Astrocyte of the spinal cord (primary cell): ENCODE results near the gene LIME1.

ENCODE experiments used
- DNase-seq: peaks from one replicate; pipeline ENCODE4 v3.0.0; 2011; ENCODE audit warnings: low read depth, low spot score
- H3K4me3 ChIP-seq: 2 replicates; pipeline ENCODE4 v1.5.1; 2011; ENCODE audit warnings: low read depth, mild to moderate bottlenecking, low read length, moderate library complexity
- in situ Hi-C: cut with HindIII; loops from 2 replicates; pipeline ENCODE4 v1.10.0; 2017; ENCODE audit warnings: low sequenced_read_pairs
- TF ChIP-seq, protein P1 (sequence below): IDR thresholded peaks from 2 replicates; pipeline ENCODE4 v1.5.1; 2012; ENCODE audit warnings: low read depth, mild to moderate bottlenecking, low read length, inconsistent platforms

LIME1 gene

DNA sequence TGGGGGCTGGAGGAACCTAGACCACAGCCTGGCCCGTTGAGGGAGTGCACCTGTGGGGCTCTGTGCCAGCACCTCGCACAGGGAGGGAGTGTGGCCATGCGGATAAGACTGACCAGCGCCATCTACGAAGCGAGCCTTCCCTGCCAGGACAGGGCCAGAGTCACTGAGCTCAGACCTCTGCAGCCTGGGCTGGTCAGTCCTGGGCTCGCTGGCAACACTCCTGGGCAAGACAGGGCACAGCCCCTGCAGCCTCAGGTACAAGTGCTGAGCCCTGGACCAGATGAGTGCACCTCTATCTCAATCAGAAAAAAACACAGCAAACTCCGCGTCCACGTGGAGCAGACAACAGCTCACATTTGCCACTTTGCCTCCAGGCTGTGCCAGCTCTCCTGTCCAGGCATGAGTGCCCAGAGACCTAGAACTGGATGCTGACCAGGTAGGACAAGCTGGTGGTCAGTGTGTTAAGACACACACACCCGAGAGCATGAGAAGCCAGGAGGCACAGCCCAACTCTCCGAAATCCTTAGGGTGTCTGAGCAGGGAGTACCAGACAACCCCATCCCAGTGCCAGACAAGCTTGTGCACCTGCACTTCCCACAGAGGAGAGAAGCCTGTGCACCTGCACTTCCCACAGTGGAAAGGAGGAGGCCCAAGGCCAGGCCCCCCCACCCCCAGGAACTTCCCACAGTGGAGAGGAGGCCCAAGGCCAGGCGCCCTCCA lies 33.6 kb upstream of the LIME1 start:
- DNase-seq: no peak
- in situ Hi-C loops: no loop called here
- H3K4me3 ChIP-seq: no peak overlapping the region
- TF ChIP-seq, protein P1, sequence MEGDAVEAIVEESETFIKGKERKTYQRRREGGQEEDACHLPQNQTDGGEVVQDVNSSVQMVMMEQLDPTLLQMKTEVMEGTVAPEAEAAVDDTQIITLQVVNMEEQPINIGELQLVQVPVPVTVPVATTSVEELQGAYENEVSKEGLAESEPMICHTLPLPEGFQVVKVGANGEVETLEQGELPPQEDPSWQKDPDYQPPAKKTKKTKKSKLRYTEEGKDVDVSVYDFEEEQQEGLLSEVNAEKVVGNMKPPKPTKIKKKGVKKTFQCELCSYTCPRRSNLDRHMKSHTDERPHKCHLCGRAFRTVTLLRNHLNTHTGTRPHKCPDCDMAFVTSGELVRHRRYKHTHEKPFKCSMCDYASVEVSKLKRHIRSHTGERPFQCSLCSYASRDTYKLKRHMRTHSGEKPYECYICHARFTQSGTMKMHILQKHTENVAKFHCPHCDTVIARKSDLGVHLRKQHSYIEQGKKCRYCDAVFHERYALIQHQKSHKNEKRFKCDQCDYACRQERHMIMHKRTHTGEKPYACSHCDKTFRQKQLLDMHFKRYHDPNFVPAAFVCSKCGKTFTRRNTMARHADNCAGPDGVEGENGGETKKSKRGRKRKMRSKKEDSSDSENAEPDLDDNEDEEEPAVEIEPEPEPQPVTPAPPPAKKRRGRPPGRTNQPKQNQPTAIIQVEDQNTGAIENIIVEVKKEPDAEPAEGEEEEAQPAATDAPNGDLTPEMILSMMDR: no peak

- DNase-seq: no peak
- in situ Hi-C loops: no loop called here
- TF ChIP-seq, protein P1: no peak
- no peak overlapping the region for H3K4me3 ChIP-seq
Measured at GRCh38 chr20:63703471-63703975, 32.9 kb upstream of the LIME1 start.

- no peak overlapping the region for H3K4me3 ChIP-seq
- in situ Hi-C loops: no loop called here
- DNase-seq: no peak
- TF ChIP-seq, protein P1: no peak
Measured at GRCh38 chr20:63703976-63704748, 32.3 kb upstream of the LIME1 start.

DNA sequence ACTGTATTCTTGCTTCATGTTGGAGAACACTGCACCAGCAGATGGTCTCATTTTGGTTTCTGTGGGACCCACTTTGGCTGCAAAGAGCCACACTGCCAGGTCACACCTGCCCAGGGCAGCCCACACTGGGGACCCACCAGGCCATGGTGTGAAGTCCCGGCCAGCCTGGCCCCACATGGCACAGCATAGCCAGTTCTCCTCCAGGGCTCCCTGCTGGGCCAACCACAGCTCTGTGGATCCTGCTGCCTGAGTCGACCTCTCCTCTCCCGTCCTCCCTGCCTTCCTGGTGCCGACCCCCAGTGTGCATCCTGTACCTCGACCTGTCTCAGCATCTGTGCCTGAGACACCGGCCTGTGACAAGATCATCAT lies 31.7 kb upstream of the LIME1 start:
- TF ChIP-seq, protein P1: no peak
- in situ Hi-C loops: no loop called here

DNA sequence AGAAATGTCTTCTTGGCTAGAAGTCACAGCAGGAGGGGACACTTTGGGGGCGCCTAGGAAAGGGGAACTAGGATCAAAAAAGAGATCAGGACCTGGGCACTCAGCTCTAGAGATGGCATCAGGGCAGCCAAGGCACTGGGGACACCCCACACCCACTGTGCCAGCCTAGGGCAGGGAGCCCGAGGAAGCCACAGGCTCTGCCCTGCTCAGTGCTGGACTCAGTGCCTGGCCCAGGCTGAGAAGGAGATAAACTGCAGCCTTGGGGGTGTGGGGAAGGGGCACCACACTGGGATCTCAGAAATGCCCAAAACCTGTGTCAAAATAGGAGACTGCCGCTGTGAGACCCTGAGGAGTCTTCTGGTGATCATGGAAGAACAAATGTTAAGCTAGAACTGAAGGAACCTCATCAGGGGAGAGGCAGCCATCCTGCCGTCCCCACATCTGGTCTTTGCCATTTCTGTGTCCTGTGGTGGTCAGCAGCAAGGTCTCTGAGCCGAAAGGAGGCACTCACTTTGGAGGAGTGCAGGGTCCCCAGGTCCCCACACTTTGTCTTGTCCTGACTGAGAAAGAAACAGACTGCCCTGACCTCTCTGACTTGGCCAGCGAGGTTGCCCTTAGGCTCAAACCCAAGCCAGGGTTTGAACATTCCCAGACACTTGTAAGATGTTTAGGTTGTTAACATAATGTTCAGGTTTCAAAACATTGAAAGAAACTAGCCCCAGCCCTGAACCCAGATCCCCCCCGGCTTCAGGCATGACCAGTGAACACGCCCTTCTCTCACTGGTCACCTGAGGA lies 31.0 kb upstream of the LIME1 start:
- no peak overlapping the region for H3K4me3 ChIP-seq
- in situ Hi-C loops: no loop called here
- no peak for DNase-seq
- TF ChIP-seq, protein P1: no peak

More for the DNA sequence above, 31.7 kb upstream of the LIME1 start:
- no peak for DNase-seq
- no peak overlapping the region for H3K4me3 ChIP-seq

DNA sequence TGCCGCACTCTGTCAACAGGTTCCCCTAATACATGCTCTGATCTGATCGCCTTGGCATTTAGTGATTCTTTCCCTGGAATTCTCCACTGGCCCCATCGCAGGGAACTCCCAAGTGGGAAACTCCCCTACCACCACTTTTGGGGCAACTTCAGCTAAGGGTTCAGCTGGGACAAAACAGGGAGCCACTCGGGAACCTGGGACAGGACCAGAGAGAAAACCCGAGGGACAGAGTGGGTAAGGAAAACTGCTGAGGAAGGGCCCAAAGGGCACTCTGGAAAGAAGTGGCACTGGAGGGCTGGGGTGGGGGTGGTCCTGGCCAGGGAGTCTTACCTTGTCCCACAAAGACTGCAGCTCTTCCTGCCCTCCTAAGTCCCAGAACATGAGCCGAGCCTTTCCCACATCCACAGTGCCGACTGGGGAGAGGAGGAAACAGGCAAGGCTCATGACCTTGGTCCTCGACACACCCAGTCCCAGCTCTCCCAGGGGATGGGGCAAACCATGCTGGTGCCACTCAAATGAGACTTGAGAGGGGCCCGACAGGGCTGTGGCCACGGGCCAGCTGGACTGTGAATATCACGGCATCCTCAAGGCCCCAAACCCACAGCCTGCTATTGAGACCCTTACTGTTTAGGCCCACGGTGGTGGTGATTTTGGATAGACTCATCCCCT lies 30.3 kb upstream of the LIME1 start:
- TF ChIP-seq, protein P1: no peak

More for the DNA sequence above, 30.3 kb upstream of the LIME1 start:
- peak overlapping the region; percentile 74 for H3K4me3 ChIP-seq
- in situ Hi-C loops: no loop called here
- DNase-seq: no peak
